AG04450 (cell line): ENCODE data around the gene EP400. TPM values are rescaled to one million over a fixed set of nuclear protein-coding genes. Genes with fewer than 3 reads are reported as not detected.

Experiments used
- CTCF ChIA-PET: fragments of 300-600, 350-600 bp; formaldehyde crosslinking; extraction: SDS; loops from one replicate; lab custom pipeline; 2022; ENCODE audit warnings: antibody characterized with exemption, inconsistent platforms; lab: Charles Lee
- POLR2A ChIA-PET: fragments of 350-600 bp; formaldehyde crosslinking; extraction: SDS; loops from one replicate; lab custom pipeline; 2021; ENCODE audit warnings: antibody characterized with exemption, inconsistent platforms; lab: Yijun Ruan, JAX
- DNase-seq: peaks from one replicate; pipeline ENCODE4 v3.0.0-alpha.2; 2011; ENCODE audit warnings: low read depth, low spot score
- H3K27ac ChIP-seq: one replicate; pipeline ENCODE4 v1.5.1; 2012; ENCODE audit warnings: low read depth, low read length, control low read depth
- H3K27me3 ChIP-seq: one replicate; pipeline ENCODE4 v1.6.0; 2012; ENCODE audit warnings: low read length; ENCODE audit not compliant: control insufficient read depth, insufficient read depth
- H3K4me3 ChIP-seq: 2 replicates; pipeline ENCODE4 v1.5.1; 2011; ENCODE audit warnings: mild to moderate bottlenecking, low read depth, low read length, control low read depth
- H3K9me3 ChIP-seq: 2 replicates; pipeline ENCODE4 v1.5.1; 2012; ENCODE audit warnings: low read length; ENCODE audit not compliant: control insufficient read depth, insufficient read depth
- CTCF ChIP-seq: IDR thresholded peaks from 2 replicates; pipeline ENCODE4 v1.5.1; 2011; ENCODE audit warnings: low read depth, low read length, control low read depth, inconsistent platforms
- polyA plus RNA-seq: library from polyadenylated mRNA; depleted of rRNA; stranded (reverse); fragments of >200 nt; gene quantifications from 2 replicates; pipeline ENCODE4 v1.2.3, GENCODE V29; 2011

Gene EP400
- polyA plus RNA-seq, 1 experiment: 5.4 TPM

DNA sequence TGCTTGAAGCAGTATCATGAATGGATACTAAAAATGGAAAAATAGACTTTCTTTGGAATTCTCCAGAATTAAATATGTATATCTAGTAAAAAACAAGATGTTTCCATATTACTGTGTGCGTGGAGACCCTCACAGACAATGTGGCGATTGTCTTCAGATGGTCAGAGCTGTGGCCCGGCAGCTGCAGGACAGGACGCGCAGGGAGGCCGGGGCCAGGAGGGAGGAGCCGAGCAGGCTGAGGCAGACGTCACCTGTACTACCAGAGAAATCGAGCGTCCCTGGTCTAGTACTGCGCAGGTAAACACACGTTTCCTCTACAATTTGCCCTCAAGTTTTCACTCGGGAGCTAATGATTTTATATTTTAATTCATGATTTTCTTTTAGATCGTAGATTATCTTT, 171.5 kb downstream of the EP400 start:
- H3K9me3 ChIP-seq: peaks cover 9% of the 10 kb centered on the region; the same call in 1 of the 2 replicates
- no peak overlapping the region for H3K4me3 ChIP-seq
- DNase-seq: no peak
- ChIA-PET POLR2A (no interaction called here), CTCF (no interaction called here)
- H3K27ac ChIP-seq: no peak overlapping the region
- H3K27me3 ChIP-seq: no peaks in the 10 kb centered on the region
- TF ChIP-seq CTCF: no peak

- Histone ChIP-seq H3K9me3 (peaks cover 4% of the 10 kb centered on the region; the same call in 1 of the 2 replicates), H3K27ac (no peak overlapping the region), H3K27me3 (no peaks in the 10 kb centered on the region), H3K4me3 (no peak overlapping the region)
- ChIA-PET POLR2A (no interaction called here), CTCF (no interaction called here)
- no peak for TF ChIP-seq CTCF
- no peak for DNase-seq
Observed at GRCh38 chr12:132123970-132124765, 174.4 kb downstream of the EP400 start.

GRCh38 chr12:132124766-132125425, 175.2 kb downstream of the EP400 start:
- H3K4me3 ChIP-seq: no peak overlapping the region

DNA sequence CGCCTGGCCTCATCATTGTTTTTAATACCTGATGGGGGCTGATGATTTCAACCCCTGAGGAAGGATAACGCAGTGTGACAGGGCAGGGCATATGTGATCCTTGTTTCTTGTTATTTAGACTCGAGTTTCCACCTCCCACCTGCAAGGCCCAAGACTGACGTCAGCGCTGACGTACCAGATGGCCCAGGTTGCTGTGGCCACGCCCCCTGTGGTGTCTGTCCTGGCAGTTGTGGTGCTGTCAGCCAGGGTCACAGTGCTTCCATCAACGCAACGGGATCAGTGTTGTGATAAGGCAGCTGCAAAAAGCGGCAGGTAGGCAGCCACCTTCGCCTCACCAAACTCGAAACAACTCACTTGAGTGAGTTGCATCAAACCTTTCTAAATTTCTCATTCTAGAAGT, 176.0 kb downstream of the EP400 start:
- DNase-seq: no peak
- POLR2A ChIA-PET: no interaction called here
- TF ChIP-seq CTCF: no peak
- CTCF ChIA-PET: no interaction called here
- H3K27ac ChIP-seq: no peak overlapping the region
- H3K9me3 ChIP-seq: peaks cover 7% of the 10 kb centered on the region; the same call in 1 of the 2 replicates
- no peaks in the 10 kb centered on the region for H3K27me3 ChIP-seq
- H3K4me3 ChIP-seq: no peak overlapping the region

More at GRCh38 chr12:132124766-132125425, 175.2 kb downstream of the EP400 start:
- ChIA-PET CTCF (no interaction called here), POLR2A (no interaction called here)
- no peak for DNase-seq
- H3K9me3 ChIP-seq: peaks cover 4% of the 10 kb centered on the region; the same call in 1 of the 2 replicates
- no peak for TF ChIP-seq CTCF
- H3K27ac ChIP-seq: no peak overlapping the region
- H3K27me3 ChIP-seq: no peaks in the 10 kb centered on the region

GRCh38 chr12:132127041-132127440, 177.3 kb downstream of the EP400 start:
- peaks cover 8% of the 10 kb centered on the region; the same call in 1 of the 2 replicates for H3K9me3 ChIP-seq
- ChIA-PET POLR2A (no interaction called here), CTCF (no interaction called here)
- TF ChIP-seq CTCF: no peak
- no peak overlapping the region for H3K4me3 ChIP-seq
- H3K27ac ChIP-seq: no peak overlapping the region
- H3K27me3 ChIP-seq: no peaks in the 10 kb centered on the region
- no peak for DNase-seq
